Measurements from ENCODE around the gene ADAMTSL3. TPM values are rescaled to one million over a fixed set of nuclear protein-coding genes. Genes with fewer than 3 reads are reported as not detected.

The ADAMTSL3 gene
- total and polyA plus RNA-seq, 2 of the 8 experiments (the other 6 are each of a cell fraction or from before 2014, with no cell fraction given): 0.35 to 1.4 TPM

DNA sequence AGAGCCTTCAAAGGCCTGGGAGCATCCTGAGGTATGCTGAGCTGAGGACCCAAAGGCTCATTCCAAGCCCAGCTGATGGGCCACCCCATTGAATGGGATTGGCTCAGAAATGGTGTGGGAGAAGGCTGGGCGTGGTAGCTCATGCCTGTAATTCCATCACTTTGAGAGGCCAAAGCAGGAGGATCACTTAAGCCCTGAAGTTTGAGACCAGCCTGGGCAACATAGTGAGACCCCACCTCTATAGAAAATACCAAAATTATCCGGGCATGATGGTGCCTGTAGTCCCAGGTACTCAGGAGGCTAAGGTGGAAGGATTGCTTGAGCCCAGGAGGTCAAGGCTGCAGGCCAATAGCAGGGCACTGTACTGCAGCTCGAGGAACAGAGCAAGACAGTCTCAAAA is 43.8 kb upstream of the ADAMTSL3 start:
- no peaks in the 10 kb centered on the region for H3K9me3 ChIP-seq (ENCODE audit: insufficient read depth in 2 of 2, low read depth in 1 of 2, low read length in 1 of 2)
- H3K36me3 ChIP-seq (ENCODE audit: control insufficient read depth in 2 of 4, insufficient read depth in 4 of 4, low read length in 3 of 4): no peaks in the 10 kb centered on the region
- no peaks in the 10 kb centered on the region for H3K27me3 ChIP-seq (replicated peaks in 1 of 4; ENCODE audit: control insufficient read depth in 3 of 4, extremely low read depth in 1 of 4, insufficient read depth in 3 of 4, low read length in 3 of 4)
- no peak overlapping the region for H2BK12ac ChIP-seq (ENCODE audit: low read depth, low read length)
- no peak overlapping the region for H2BK120ac ChIP-seq (replicated peaks; ENCODE audit: low read depth, low read length)
- H3K79me2 ChIP-seq (ENCODE audit: control insufficient read depth in 1 of 2, insufficient read depth in 2 of 2, low read length in 2 of 2): no peaks in the 10 kb centered on the region
- H3K56ac ChIP-seq (replicated peaks; ENCODE audit: insufficient read length, low read depth, low read length): no peak overlapping the region
- no peak overlapping the region for H3K27ac ChIP-seq (ENCODE audit: low read depth, low read length)
- no peak overlapping the region for H3K18ac ChIP-seq (ENCODE audit: extremely low read depth, low read length)
- no peak overlapping the region for H2AFZ ChIP-seq (ENCODE audit: low read length)
- H4K20me1 ChIP-seq (replicated peaks in 1 of 2; ENCODE audit: control insufficient read depth in 1 of 2, insufficient read depth in 2 of 2, low read length in 2 of 2): no peaks in the 10 kb centered on the region
- no peak overlapping the region for H3K4me3 ChIP-seq (ENCODE audit: extremely low read depth in 1 of 4, insufficient read depth in 2 of 4, low read depth in 3 of 4, low read length in 4 of 4)
- H3K9ac ChIP-seq (replicated peaks in 1 of 4; ENCODE audit: extremely low read depth in 1 of 4, low read depth in 3 of 4, low read length in 3 of 4): no peak overlapping the region
- no peaks in the 10 kb centered on the region for H3K23me2 ChIP-seq (ENCODE audit: low read depth, low read length)
- ChIA-PET CTCF (ENCODE audit: partially characterized antibody) (interaction anchor here (0.9 kb wide), 1 partner anchor 8 kb away, joined by 3 read pairs; no protein-coding TSS in a partner anchor), POLR2A (ENCODE audit: partially characterized antibody) (no interaction called here)
- no peak overlapping the region for H2BK5ac ChIP-seq (ENCODE audit: low read depth, low read length)
- H3K4ac ChIP-seq (replicated peaks; ENCODE audit: insufficient read length, low read depth, low read length): no peak overlapping the region
- FAIRE-seq: no peak
- no peak overlapping the region for H4K5ac ChIP-seq (ENCODE audit: insufficient read length, low read depth, low read length)
- no peak for DNase-seq (ENCODE audit: low read depth in 1 of 2, low spot score in 2 of 2)
- no peak overlapping the region for H2AK5ac ChIP-seq (ENCODE audit: low read depth, low read length)
- H3K79me1 ChIP-seq (ENCODE audit: low read depth, low read length): no peaks in the 10 kb centered on the region
- no peaks in the 10 kb centered on the region for H3K4me1 ChIP-seq (replicated peaks in 1 of 4; ENCODE audit: control insufficient read depth in 3 of 4, insufficient read depth in 4 of 4, low read length in 3 of 4)
- no peak overlapping the region for H3K14ac ChIP-seq (ENCODE audit: insufficient read length)
- H2BK15ac ChIP-seq (ENCODE audit: low read length): no peak overlapping the region
- H2BK20ac ChIP-seq (ENCODE audit: low read length): no peak overlapping the region
- no peak overlapping the region for H4K8ac ChIP-seq (ENCODE audit: extremely low read depth, insufficient read depth, low read length)
- no peak overlapping the region for H3K23ac ChIP-seq (ENCODE audit: insufficient read length)
- WGBS, 2 experiments (ENCODE audit: extremely low coverage in 1 of 2, insufficient coverage in 1 of 2, insufficient read length in 1 of 2, insufficient replicate concordance in 2 of 2, low coverage in 1 of 2, low lambda C conversion rate in 2 of 2, missing lambda C conversion rate in 1 of 2): 92% methylated on average over 3 of the region's 3 CpGs; no CpG with 5 or more reads in 1 of the 2 experiments
- H4K91ac ChIP-seq (replicated peaks; ENCODE audit: insufficient read length, low read length): no peak overlapping the region
- H3K4me2 ChIP-seq (ENCODE audit: insufficient read depth in 1 of 2, low read depth in 2 of 2, low read length in 2 of 2): no peak overlapping the region
- no peak for TF ChIP-seq TCF12 (IDR thresholded peaks at IDR 0.05; ENCODE audit: low read depth, low read length)
- TF ChIP-seq YY1 (IDR thresholded peaks at IDR 0.05; ENCODE audit: low read depth, low read length): no peak
- no peak for TF ChIP-seq SP1 (IDR thresholded peaks at IDR 0.05; ENCODE audit: low read depth, low read length)
- TF ChIP-seq CBX5 (IDR thresholded peaks at IDR 0.05; ENCODE audit: low read depth, low read length): no peak
- TF ChIP-seq TBP (IDR thresholded peaks at IDR 0.05; ENCODE audit: low read depth, low read length): no peak
- TF ChIP-seq CHD2 (IDR thresholded peaks at IDR 0.05; ENCODE audit: low read length): no peak
- TF ChIP-seq FOSL1 (IDR thresholded peaks at IDR 0.05; ENCODE audit: insufficient read depth, low read depth, low read length): no peak
- no peak for TF ChIP-seq RFX5 (IDR thresholded peaks at IDR 0.05; ENCODE audit: borderline replicate concordance, low read depth, low read length)
- TF ChIP-seq EP300 (IDR thresholded peaks at IDR 0.05; ENCODE audit: borderline replicate concordance in 1 of 2, low read depth in 2 of 2, low read length in 2 of 2): no peak
- no peak for TF ChIP-seq ATF2 (IDR thresholded peaks at IDR 0.05; ENCODE audit: low read length)
- no peak for TF ChIP-seq CTBP2 (IDR thresholded peaks at IDR 0.05; ENCODE audit: borderline replicate concordance, insufficient read depth, insufficient read length, low read length)
- TF ChIP-seq RBBP5 (IDR thresholded peaks at IDR 0.05; ENCODE audit: borderline replicate concordance, low read depth, low read length): no peak
- no peak for TF ChIP-seq ZNF274 (IDR thresholded peaks at IDR 0.05; ENCODE audit: borderline replicate concordance, extremely low read depth, low read length)
